Liver (tissue), 3 donors: ENCODE results near the gene EPB41L3.

Experiments used
- ATF3 ChIP-seq: IDR thresholded peaks from 2 replicates; pipeline ENCODE4 v1.6.1; 2016; ENCODE audit warnings: antibody characterized with exemption
- CTCF ChIP-seq: fragments of 150-350 bp; IDR thresholded peaks from 2 replicates; pipeline ENCODE4 v1.5.1; 2017; ENCODE audit warnings: improper control_type of control experiment, low read depth, low read length; ENCODE audit not compliant: missing input control
- HNF4G ChIP-seq: IDR thresholded peaks from 2 replicates; pipeline ENCODE4 v1.6.1; 2016; ENCODE audit warnings: antibody characterized with exemption
- JUND ChIP-seq, 2 donors: IDR thresholded peaks; 2 replicates each; pipeline ENCODE4 v1.6.1; 2016; ENCODE audit warnings: antibody characterized with exemption in 2 of 2
- MAX ChIP-seq: IDR thresholded peaks from 2 replicates; pipeline ENCODE4 v1.6.1; 2016; ENCODE audit warnings: antibody characterized with exemption
- RAD21 ChIP-seq, 2 donors: IDR thresholded peaks; 2 replicates each; pipeline ENCODE4 v1.6.1; 2016; ENCODE audit warnings: antibody characterized with exemption in 2 of 2, mild to moderate bottlenecking in 2 of 2
- REST ChIP-seq: IDR thresholded peaks from 2 replicates; pipeline ENCODE4 v1.6.1; 2016; ENCODE audit warnings: antibody characterized with exemption, mild to moderate bottlenecking
- SP1 ChIP-seq: IDR thresholded peaks from 2 replicates; pipeline ENCODE4 v1.6.1; 2018; ENCODE audit warnings: antibody characterized with exemption, mild to moderate bottlenecking
- TAF1 ChIP-seq: conservative IDR thresholded peaks from 2 replicates; pipeline ENCODE4 v1.6.1; 2016; ENCODE audit warnings: antibody characterized with exemption, mild to moderate bottlenecking
- donor health status: healthy.
- donor health status: healthy.

GRCh38 chr18:5463390-5463789 lies 80.4 kb downstream of the EPB41L3 start:
- TF ChIP-seq TAF1 (no peak), CTCF (no peak), JUND (IDR thresholded peaks at IDR 0.05) (no peak), REST (no peak), HNF4G (no peak), RAD21 (IDR thresholded peaks at IDR 0.05) (no peak), MAX (no peak), ATF3 (no peak), SP1 (no peak)
